HepG2 (cell line): ENCODE data around the gene HNRNPR. TPM values are rescaled to one million over a fixed set of nuclear protein-coding genes. Genes with fewer than 3 reads are reported as not detected.
A peak's percentile ranks its signal among the peaks of the same experiment; 100 is the strongest.

ENCODE experiments used
- ATF1 ChIP-seq: IDR thresholded peaks from 2 replicates; pipeline ENCODE4 v1.6.1; 2016; ENCODE audit warnings: mild to moderate bottlenecking, control low read depth
- BATF2 ChIP-seq: sonication (generic); formaldehyde crosslinking; IDR thresholded peaks from 2 replicates; pipeline ENCODE4 v1.8.0; 2022; ENCODE audit warnings: mild to moderate bottlenecking, missing genetic modification reagents, moderate library complexity
- BRCA1 ChIP-seq: sonication (generic); formaldehyde crosslinking; IDR thresholded peaks from 2 replicates; pipeline ENCODE4 v1.4.0; 2020; ENCODE audit warnings: missing genetic modification reagents
- EEA1 ChIP-seq: sonication (generic); formaldehyde crosslinking; IDR thresholded peaks from 2 replicates; pipeline ENCODE4 v1.5.1; 2020; ENCODE audit warnings: mild to moderate bottlenecking, missing genetic modification reagents, borderline replicate concordance
- HDAC2 ChIP-seq: sonication (generic); formaldehyde crosslinking; IDR thresholded peaks from 2 replicates; pipeline ENCODE4 v1.4.0; 2020; ENCODE audit warnings: missing genetic modification reagents
- KDM5B ChIP-seq: sonication (generic); formaldehyde crosslinking; IDR thresholded peaks from 2 replicates; pipeline ENCODE4 v1.4.0; 2020; ENCODE audit warnings: missing genetic modification reagents, mild to moderate bottlenecking, borderline replicate concordance
- MED13 ChIP-seq: sonication (generic); formaldehyde crosslinking; IDR thresholded peaks from 2 replicates; pipeline ENCODE4 v1.5.0; 2020; ENCODE audit warnings: missing genetic modification reagents
- MLLT10 ChIP-seq: sonication (generic); formaldehyde crosslinking; IDR thresholded peaks from 2 replicates; pipeline ENCODE4 v1.4.0; 2020; ENCODE audit warnings: missing genetic modification reagents
- RARA ChIP-seq: IDR thresholded peaks from 2 replicates; pipeline ENCODE4 v1.6.1; 2016; ENCODE audit warnings: missing genetic modification reagents, missing compliant biosample characterization
- REXO4 ChIP-seq: sonication (generic); formaldehyde crosslinking; IDR thresholded peaks from 2 replicates; pipeline ENCODE4 v1.8.0; 2022; ENCODE audit warnings: missing genetic modification reagents, mild to moderate bottlenecking, borderline replicate concordance
- RNF219 ChIP-seq: sonication (generic); formaldehyde crosslinking; IDR thresholded peaks from 2 replicates; pipeline ENCODE4 v1.5.0; 2020; ENCODE audit warnings: mild to moderate bottlenecking, missing genetic modification reagents
- SIX4 ChIP-seq: sonication (generic); formaldehyde crosslinking; IDR thresholded peaks from 2 replicates; pipeline ENCODE4 v1.4.0; 2020; ENCODE audit warnings: missing genetic modification reagents
- TAF1 ChIP-seq: sonication (generic); formaldehyde crosslinking; IDR thresholded peaks from 2 replicates; pipeline ENCODE4 v1.4.0; 2020; ENCODE audit warnings: missing genetic modification reagents
- TBP ChIP-seq: sonication (generic); formaldehyde crosslinking; IDR thresholded peaks from 2 replicates; pipeline ENCODE4 v1.5.0; 2020; ENCODE audit warnings: missing genetic modification reagents
- ZNF33A ChIP-seq: sonication (generic); formaldehyde crosslinking; IDR thresholded peaks from 2 replicates; pipeline ENCODE4 v1.5.1; 2020; ENCODE audit warnings: missing genetic modification reagents, mild to moderate bottlenecking, moderate library complexity, borderline replicate concordance
- ZNF33B ChIP-seq: sonication (generic); formaldehyde crosslinking; IDR thresholded peaks from 2 replicates; pipeline ENCODE4 v1.5.1; 2020; ENCODE audit warnings: mild to moderate bottlenecking, missing genetic modification reagents
- ZNF652 ChIP-seq: IDR thresholded peaks from 2 replicates; pipeline ENCODE4 v1.6.1; 2016; ENCODE audit warnings: low read depth, borderline replicate concordance
- ZNF792 ChIP-seq: IDR thresholded peaks from 2 replicates; pipeline ENCODE4 v1.6.1; 2016
- polyA plus RNA-seq, 8 experiments: library from polyadenylated mRNA; depleted of rRNA in 3 of 8; stranded (reverse) in 7 of 8; unstranded in 1 of 8; fragments of >200 nt; fragmentation: Illumina TruSeq in 4 of 8; extraction: Trizol in 4 of 8; gene quantifications; 2 replicates each; pipeline versions ENCODE4 v1.2.1 to v1.2.3, GENCODE V29; 2011 to 2016; ENCODE audit warnings: low read depth in 4 of 8, missing spikeins in 1 of 8, mixed read lengths in 1 of 8; ENCODE audit not compliant: insufficient read depth in 1 of 8
- total RNA-seq, 5 experiments: library from RNA; depleted of rRNA; stranded (reverse); fragments of >200 nt; fragmentation: Illumina TruSeq; extraction: Trizol; gene quantifications; 2 replicates each; pipeline ENCODE4 v1.2.3, GENCODE V29; 2016; ENCODE audit warnings: low read depth in 1 of 5
- TF ChIP-seq, protein P1 (sequence below): sonication (generic); formaldehyde crosslinking; IDR thresholded peaks from 2 replicates; pipeline ENCODE4 v1.8.1; 2023; ENCODE audit warnings: mild to moderate bottlenecking, inconsistent platforms, moderate library complexity, missing genetic modification reagents, borderline replicate concordance
- TF ChIP-seq, protein P2 (sequence below): sonication (generic); formaldehyde crosslinking; IDR thresholded peaks from 2 replicates; pipeline ENCODE4 v1.4.0; 2020; ENCODE audit warnings: missing genetic modification reagents, low read depth, mild to moderate bottlenecking, borderline replicate concordance
- TF ChIP-seq, protein P3 (sequence below): fragments of 450-650 bp; IDR thresholded peaks from 2 replicates; pipeline ENCODE4 v1.6.1; 2017
- TF ChIP-seq, protein P4 (sequence below): sonication (generic); formaldehyde crosslinking; conservative IDR thresholded peaks from 2 replicates; pipeline ENCODE4 v1.8.0; 2022; ENCODE audit warnings: missing genetic modification reagents

Gene HNRNPR
- total and polyA plus RNA-seq, 2 of the 13 experiments (the other 11 are each of a cell fraction or from before 2014, with no cell fraction given), result 133 to 216 TPM

DNA sequence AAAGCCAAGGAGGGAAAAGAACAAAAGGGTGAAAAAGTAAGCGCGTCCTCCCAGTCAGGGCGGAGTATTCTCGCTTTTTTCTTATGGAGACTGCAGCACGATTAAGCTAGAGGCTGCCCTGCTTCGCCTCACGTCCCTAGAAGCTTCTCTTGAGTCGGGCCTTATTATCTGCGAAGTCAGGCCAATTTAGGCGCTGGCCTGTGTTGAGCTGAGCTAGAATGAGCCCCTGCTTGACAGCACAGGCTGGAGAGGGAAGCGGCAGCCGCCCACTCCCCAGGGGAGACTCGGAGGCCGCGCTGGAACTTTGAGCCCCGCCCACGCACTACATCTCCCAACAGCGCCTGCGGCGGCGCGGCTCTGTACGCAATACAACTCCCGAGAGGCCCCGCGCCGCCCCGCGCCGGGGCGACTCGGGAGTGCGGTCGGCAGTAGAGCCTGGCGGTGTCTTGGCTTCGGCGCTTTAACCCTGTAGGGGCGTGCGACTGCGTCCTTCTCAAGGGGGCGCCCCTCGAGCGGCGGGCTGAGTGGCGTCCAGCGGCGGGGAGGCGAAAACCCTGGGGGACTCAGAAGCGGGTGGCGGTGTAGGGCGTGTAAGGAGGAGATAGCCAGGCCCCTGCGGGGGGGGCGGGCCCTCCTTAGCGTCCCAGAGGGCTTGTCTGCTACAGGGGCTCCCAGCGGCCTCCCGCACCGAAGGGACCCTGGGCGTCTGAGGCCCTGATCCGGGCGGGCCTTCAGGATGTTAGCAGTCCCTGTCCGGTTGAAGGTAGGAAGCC is 24.7 kb upstream of the HNRNPR start (continued):
- TF ChIP-seq, protein P1, sequence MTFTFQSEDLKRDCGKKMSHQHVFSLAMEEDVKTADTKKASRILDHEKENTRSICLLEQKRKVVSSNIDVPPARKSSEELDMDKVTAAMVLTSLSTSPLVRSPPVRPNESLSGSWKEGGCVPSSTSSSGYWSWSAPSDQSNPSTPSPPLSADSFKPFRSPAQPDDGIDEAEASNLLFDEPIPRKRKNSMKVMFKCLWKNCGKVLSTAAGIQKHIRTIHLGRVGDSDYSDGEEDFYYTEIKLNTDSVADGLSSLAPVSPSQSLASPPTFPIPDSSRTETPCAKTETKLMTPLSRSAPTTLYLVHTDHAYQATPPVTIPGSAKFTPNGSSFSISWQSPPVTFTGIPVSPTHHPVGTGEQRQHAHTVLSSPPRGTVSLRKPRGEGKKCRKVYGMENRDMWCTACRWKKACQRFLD (CRISPR knock-in tag), result no peak
- TF ChIP-seq, protein P2, sequence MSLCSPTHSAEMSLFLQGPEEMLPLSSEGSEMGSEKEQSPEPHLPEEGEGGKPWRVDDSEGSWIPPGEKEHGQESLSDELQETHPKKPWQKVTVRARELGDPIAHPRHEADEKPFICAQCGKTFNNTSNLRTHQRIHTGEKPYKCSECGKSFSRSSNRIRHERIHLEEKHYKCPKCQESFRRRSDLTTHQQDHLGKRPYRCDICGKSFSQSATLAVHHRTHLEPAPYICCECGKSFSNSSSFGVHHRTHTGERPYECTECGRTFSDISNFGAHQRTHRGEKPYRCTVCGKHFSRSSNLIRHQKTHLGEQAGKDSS (CRISPR knock-in tag), result peak; percentile 66; the same call in 1 of the 2 replicates
- peak; percentile 60; the same call in 1 of the 2 replicates for TF ChIP-seq REXO4
- no peak for TF ChIP-seq BATF2 (CRISPR knock-in tag)
- peak; percentile 63 for TF ChIP-seq ZNF792
- no peak for TF ChIP-seq BRCA1 (CRISPR knock-in tag)
- TF ChIP-seq HDAC2 (CRISPR knock-in tag), result 0 out of 2 replicates have a peak, but pooled peaks have one; percentile 14
- peak; percentile 57; the same call in 1 of the 2 replicates for TF ChIP-seq ZNF33B (CRISPR knock-in tag)
- no peak for TF ChIP-seq ZNF33A (CRISPR knock-in tag)
- TF ChIP-seq, protein P3, sequence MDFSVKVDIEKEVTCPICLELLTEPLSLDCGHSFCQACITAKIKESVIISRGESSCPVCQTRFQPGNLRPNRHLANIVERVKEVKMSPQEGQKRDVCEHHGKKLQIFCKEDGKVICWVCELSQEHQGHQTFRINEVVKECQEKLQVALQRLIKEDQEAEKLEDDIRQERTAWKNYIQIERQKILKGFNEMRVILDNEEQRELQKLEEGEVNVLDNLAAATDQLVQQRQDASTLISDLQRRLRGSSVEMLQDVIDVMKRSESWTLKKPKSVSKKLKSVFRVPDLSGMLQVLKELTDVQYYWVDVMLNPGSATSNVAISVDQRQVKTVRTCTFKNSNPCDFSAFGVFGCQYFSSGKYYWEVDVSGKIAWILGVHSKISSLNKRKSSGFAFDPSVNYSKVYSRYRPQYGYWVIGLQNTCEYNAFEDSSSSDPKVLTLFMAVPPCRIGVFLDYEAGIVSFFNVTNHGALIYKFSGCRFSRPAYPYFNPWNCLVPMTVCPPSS, result no peak
- TF ChIP-seq EEA1, result peak; percentile 67; the same call in 1 of the 2 replicates
- no peak for TF ChIP-seq RARA (CRISPR knock-in tag)
- TF ChIP-seq TBP (CRISPR knock-in tag), result peak; percentile 73; the same call in 1 of the 2 replicates
- no peak for TF ChIP-seq MED13
- TF ChIP-seq, protein P4, sequence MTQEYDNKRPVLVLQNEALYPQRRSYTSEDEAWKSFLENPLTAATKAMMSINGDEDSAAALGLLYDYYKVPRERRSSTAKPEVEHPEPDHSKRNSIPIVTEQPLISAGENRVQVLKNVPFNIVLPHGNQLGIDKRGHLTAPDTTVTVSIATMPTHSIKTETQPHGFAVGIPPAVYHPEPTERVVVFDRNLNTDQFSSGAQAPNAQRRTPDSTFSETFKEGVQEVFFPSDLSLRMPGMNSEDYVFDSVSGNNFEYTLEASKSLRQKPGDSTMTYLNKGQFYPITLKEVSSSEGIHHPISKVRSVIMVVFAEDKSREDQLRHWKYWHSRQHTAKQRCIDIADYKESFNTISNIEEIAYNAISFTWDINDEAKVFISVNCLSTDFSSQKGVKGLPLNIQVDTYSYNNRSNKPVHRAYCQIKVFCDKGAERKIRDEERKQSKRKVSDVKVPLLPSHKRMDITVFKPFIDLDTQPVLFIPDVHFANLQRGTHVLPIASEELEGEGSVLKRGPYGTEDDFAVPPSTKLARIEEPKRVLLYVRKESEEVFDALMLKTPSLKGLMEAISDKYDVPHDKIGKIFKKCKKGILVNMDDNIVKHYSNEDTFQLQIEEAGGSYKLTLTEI (CRISPR knock-in tag), result no peak
- TF ChIP-seq RNF219, result no peak
- TF ChIP-seq TAF1 (CRISPR knock-in tag), result peak; percentile 92
- peak; percentile 95 for TF ChIP-seq ATF1 (CRISPR knock-in tag)
- TF ChIP-seq MLLT10 (CRISPR knock-in tag), result no peak
- peak; percentile 9; the same call in 1 of the 2 replicates for TF ChIP-seq KDM5B (CRISPR knock-in tag)
- TF ChIP-seq SIX4 (CRISPR knock-in tag), result no peak
- TF ChIP-seq ZNF652 (CRISPR knock-in tag), result peak; percentile 95
